Upper lobe of right lung (tissue), 1 donor: ENCODE results near the gene SLC5A11. TPM values are rescaled to one million over a fixed set of nuclear protein-coding genes. Genes with fewer than 3 reads are reported as not detected.

ENCODE experiments used
- ATAC-seq: fragments of 200-7000 bp; cut with Tn5 transposase; one replicate; pipeline ENCODE4 v1.9.1; 2020; ENCODE audit warnings: mild to moderate bottlenecking, moderate library complexity
- DNase-seq: peaks from one replicate; pipeline ENCODE4 v3.0.0-alpha.2; 2020
- H3K27ac ChIP-seq: fragments of 200-600 bp; one replicate; pipeline ENCODE4 v1.8.0; 2022
- H3K27me3 ChIP-seq: fragments of 200-600 bp; one replicate; pipeline ENCODE4 v1.8.0; 2022; ENCODE audit warnings: mild to moderate bottlenecking
- H3K36me3 ChIP-seq: fragments of 200-600 bp; one replicate; pipeline ENCODE4 v1.8.0; 2022
- H3K4me1 ChIP-seq: fragments of 200-600 bp; one replicate; pipeline ENCODE4 v1.8.0; 2022
- H3K4me3 ChIP-seq: fragments of 200-600 bp; one replicate; pipeline ENCODE4 v1.8.0; 2022; ENCODE audit warnings: mild to moderate bottlenecking
- H3K9me3 ChIP-seq: fragments of 200-600 bp; one replicate; pipeline ENCODE4 v1.8.0; 2022
- intact Hi-C: fragments of 100-400 bp; cut with DNase I; formaldehyde crosslinking; loops from one replicate; pipeline ENCODE4 v1.11.0; 2022
- total RNA-seq: library from RNA; stranded (reverse); fragmentation: NEBNext Ultra II Directional; extraction: Animal tissue kit (Norgen Biotek cat#: 25700); gene quantifications from one replicate; pipeline ENCODE4 v1.2.1, GENCODE V29; 2021
- TF ChIP-seq, protein P1 (sequence below): fragments of 200-600 bp; IDR thresholded peaks from one replicate; pipeline ENCODE4 v1.8.0; 2022; ENCODE audit warnings: antibody characterized with exemption
- donor health status: DM: no; HTN: yes; CAD: no; lungs with severe emphysema.

The SLC5A11 gene
- total RNA-seq, 1 donor from 2014 or later, result not detected

DNA sequence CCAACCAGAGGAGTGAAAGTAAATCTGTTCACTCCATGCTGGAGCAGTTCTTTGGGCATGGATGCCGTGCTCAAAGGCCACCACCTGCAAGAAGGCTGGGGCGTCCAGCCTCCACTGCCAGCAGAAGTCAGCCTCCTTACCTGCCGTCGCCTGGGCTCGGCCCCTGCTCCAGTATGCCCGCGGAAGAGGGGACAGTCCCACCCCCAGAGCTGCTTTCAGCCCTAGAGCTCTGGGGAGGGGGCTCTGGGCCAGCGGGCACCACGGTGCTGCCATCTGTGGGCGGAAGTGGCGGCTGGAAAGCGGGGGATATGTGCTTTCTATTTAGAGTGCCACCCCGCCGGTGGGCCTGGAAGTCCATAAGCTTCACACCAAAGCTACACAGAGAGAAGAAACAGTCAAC, 93.5 kb downstream of the SLC5A11 start:
- Histone ChIP-seq H3K9me3 (no peaks in the 10 kb centered on the region), H3K27ac (no peak overlapping the region), H3K27me3 (no peaks in the 10 kb centered on the region), H3K4me1 (no peaks in the 10 kb centered on the region), H3K36me3 (peaks cover 86% of the 10 kb centered on the region), H3K4me3 (no peak overlapping the region)
- ATAC-seq (no peak), DNase-seq (no peak)
- intact Hi-C loops, result no loop called here
- TF ChIP-seq, protein P1, sequence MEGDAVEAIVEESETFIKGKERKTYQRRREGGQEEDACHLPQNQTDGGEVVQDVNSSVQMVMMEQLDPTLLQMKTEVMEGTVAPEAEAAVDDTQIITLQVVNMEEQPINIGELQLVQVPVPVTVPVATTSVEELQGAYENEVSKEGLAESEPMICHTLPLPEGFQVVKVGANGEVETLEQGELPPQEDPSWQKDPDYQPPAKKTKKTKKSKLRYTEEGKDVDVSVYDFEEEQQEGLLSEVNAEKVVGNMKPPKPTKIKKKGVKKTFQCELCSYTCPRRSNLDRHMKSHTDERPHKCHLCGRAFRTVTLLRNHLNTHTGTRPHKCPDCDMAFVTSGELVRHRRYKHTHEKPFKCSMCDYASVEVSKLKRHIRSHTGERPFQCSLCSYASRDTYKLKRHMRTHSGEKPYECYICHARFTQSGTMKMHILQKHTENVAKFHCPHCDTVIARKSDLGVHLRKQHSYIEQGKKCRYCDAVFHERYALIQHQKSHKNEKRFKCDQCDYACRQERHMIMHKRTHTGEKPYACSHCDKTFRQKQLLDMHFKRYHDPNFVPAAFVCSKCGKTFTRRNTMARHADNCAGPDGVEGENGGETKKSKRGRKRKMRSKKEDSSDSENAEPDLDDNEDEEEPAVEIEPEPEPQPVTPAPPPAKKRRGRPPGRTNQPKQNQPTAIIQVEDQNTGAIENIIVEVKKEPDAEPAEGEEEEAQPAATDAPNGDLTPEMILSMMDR, result no peak

DNA sequence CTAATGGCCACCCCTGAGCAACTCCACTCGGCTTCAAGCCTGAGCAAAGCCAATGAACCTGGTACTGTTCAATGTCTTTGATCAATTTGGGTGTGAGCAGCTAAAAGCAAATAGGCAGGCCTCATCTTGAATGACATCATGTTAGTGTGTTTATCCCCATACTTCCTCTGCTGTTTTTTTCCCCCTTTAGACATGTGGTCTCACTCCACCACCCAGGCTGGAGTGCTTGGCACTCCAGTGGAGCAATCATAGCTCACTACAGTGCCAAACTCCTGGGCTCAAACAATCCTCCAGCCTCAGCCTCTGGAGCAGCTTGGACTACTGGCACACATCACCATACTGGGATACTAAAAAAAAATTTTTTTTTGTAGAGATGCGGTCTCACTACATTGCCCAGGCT, 94.0 kb downstream of the SLC5A11 start:
- TF ChIP-seq, protein P1, result no peak
- H3K4me1 ChIP-seq, result no peaks in the 10 kb centered on the region
- intact Hi-C loops, result no loop called here
- DNase-seq (no peak), ATAC-seq (no peak)
- H3K9me3 ChIP-seq, result no peaks in the 10 kb centered on the region
- no peaks in the 10 kb centered on the region for H3K27me3 ChIP-seq
- no peak overlapping the region for H3K4me3 ChIP-seq
- peaks cover 81% of the 10 kb centered on the region for H3K36me3 ChIP-seq
- H3K27ac ChIP-seq, result no peak overlapping the region

DNA sequence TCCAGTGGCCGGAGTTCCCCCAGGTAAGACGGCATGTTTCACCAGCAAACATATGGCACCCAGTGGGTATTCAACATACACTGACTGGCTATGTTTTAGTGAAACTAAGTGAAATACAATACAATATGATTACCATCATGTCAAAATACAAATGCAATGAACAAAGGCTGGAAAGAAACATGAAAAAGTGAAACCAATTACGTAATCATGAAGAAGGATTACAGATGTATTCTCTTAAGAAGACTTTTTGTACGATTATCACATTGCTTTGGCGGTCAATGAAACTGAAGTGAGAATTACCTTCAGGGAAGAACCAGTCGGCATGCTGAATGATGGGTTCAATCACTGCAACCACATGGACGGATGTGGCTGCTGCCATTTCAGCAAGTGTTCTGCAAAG, 97.7 kb downstream of the SLC5A11 start:
- H3K4me1 ChIP-seq, result no peaks in the 10 kb centered on the region
- H3K4me3 ChIP-seq, result no peak overlapping the region
- DNase-seq, result no peak
- no peaks in the 10 kb centered on the region for H3K27me3 ChIP-seq
- H3K27ac ChIP-seq, result no peak overlapping the region
- intact Hi-C loops, result no loop called here
- no peak for ATAC-seq
- H3K36me3 ChIP-seq, result peaks cover 81% of the 10 kb centered on the region
- TF ChIP-seq, protein P1, result no peak
- no peaks in the 10 kb centered on the region for H3K9me3 ChIP-seq

DNA sequence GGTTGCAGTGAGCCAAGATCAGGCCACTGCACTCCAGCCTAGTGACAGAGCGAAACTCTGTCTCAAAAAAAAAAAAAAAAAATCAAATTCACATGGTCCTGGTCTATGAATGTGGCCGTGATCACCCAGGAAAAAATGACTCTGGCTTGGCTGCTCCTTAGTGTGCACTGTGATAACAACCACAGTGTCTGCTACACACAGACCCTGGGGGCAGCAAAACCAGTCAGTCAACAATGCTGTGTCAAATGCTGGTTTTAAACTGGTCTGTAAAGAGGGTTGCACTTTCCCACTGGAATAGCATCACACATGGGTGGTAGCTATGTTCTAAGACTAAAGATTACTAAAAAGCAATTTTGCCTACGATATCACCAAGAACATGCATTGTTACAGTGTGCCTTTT, 98.4 kb downstream of the SLC5A11 start:
- no peaks in the 10 kb centered on the region for H3K9me3 ChIP-seq
- H3K27ac ChIP-seq, result no peak overlapping the region
- H3K4me1 ChIP-seq, result no peaks in the 10 kb centered on the region
- intact Hi-C loops, result no loop called here
- no peak overlapping the region for H3K4me3 ChIP-seq
- no peak for ATAC-seq
- peaks cover 81% of the 10 kb centered on the region for H3K36me3 ChIP-seq
- TF ChIP-seq, protein P1, result no peak
- DNase-seq, result no peak
- no peaks in the 10 kb centered on the region for H3K27me3 ChIP-seq

DNA sequence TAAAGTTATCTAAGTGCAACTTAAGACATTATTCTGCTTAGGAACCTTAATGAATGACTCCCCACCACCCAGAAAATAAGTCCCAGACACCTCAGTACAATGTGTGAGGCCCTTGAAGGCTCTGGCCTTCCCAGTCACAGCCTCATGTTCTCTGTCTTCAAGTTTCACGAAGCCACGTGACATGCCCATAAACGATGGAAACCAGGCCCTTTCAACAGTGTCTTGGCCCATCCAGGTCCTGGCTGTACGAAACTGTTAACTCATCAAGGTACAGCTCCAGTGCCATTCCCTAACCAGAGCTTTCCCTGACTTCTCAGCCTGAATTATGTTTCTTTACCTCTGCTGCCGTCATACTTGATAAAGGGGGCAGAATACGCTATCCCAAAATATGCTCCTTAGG, 100.4 kb downstream of the SLC5A11 start:
- TF ChIP-seq, protein P1, result no peak
- H3K36me3 ChIP-seq, result peaks cover 83% of the 10 kb centered on the region

DNA sequence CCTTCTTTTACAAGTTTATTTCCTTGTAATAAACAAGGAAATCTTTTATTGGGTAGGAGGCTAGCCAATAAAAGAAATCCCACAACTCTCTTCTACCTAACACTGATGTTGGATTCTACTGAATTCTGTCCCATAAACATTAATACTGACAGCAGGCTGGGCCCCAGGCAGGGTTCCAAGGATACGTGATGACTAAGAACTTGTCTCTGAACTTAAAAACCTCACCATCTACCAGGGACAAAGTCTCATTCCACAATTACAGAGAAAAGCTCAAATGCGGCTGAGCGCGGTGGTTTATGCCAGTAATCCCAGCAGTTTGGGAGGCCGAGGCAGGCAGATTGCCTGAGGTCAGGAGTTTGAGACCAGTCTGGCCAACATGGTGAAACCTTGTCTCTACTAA, 104.5 kb downstream of the SLC5A11 start:
- TF ChIP-seq, protein P1, result no peak
- no peak overlapping the region for H3K27ac ChIP-seq
- DNase-seq (no peak), ATAC-seq (no peak)
- H3K36me3 ChIP-seq, result peaks cover 100% of the 10 kb centered on the region
- no peaks in the 10 kb centered on the region for H3K9me3 ChIP-seq
- H3K4me1 ChIP-seq, result no peaks in the 10 kb centered on the region
- intact Hi-C loops, result no loop called here
- H3K27me3 ChIP-seq, result no peaks in the 10 kb centered on the region
- no peak overlapping the region for H3K4me3 ChIP-seq

More for the DNA sequence above, 100.4 kb downstream of the SLC5A11 start:
- DNase-seq (no peak), ATAC-seq (no peak)
- intact Hi-C loops, result no loop called here
- no peak overlapping the region for H3K4me3 ChIP-seq
- H3K4me1 ChIP-seq, result no peaks in the 10 kb centered on the region
- H3K27me3 ChIP-seq, result no peaks in the 10 kb centered on the region
- H3K9me3 ChIP-seq, result no peaks in the 10 kb centered on the region
- no peak overlapping the region for H3K27ac ChIP-seq
